HL-60 (cell line): ENCODE measurements around the gene KRT15.

Source experiments
- POLR2AphosphoS5 ChIP-seq: IDR thresholded peaks from 2 replicates; pipeline ENCODE4 v1.6.1; 2012; ENCODE audit warnings: low read depth
- TF ChIP-seq, protein P1 (sequence below): IDR thresholded peaks from one replicate; pipeline ENCODE4 v1.5.1; 2011; ENCODE audit warnings: low read length, control low read depth, inconsistent platforms; ENCODE audit not compliant: insufficient read depth
- TF ChIP-seq, protein P2 (sequence below): IDR thresholded peaks from 2 replicates; pipeline ENCODE4 v1.6.1; 2012; ENCODE audit warnings: low read depth; ENCODE audit not compliant: insufficient replicate concordance

- no peak for TF ChIP-seq POLR2AphosphoS5
- TF ChIP-seq, protein P1, sequence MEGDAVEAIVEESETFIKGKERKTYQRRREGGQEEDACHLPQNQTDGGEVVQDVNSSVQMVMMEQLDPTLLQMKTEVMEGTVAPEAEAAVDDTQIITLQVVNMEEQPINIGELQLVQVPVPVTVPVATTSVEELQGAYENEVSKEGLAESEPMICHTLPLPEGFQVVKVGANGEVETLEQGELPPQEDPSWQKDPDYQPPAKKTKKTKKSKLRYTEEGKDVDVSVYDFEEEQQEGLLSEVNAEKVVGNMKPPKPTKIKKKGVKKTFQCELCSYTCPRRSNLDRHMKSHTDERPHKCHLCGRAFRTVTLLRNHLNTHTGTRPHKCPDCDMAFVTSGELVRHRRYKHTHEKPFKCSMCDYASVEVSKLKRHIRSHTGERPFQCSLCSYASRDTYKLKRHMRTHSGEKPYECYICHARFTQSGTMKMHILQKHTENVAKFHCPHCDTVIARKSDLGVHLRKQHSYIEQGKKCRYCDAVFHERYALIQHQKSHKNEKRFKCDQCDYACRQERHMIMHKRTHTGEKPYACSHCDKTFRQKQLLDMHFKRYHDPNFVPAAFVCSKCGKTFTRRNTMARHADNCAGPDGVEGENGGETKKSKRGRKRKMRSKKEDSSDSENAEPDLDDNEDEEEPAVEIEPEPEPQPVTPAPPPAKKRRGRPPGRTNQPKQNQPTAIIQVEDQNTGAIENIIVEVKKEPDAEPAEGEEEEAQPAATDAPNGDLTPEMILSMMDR: no peak
- TF ChIP-seq, protein P2, sequence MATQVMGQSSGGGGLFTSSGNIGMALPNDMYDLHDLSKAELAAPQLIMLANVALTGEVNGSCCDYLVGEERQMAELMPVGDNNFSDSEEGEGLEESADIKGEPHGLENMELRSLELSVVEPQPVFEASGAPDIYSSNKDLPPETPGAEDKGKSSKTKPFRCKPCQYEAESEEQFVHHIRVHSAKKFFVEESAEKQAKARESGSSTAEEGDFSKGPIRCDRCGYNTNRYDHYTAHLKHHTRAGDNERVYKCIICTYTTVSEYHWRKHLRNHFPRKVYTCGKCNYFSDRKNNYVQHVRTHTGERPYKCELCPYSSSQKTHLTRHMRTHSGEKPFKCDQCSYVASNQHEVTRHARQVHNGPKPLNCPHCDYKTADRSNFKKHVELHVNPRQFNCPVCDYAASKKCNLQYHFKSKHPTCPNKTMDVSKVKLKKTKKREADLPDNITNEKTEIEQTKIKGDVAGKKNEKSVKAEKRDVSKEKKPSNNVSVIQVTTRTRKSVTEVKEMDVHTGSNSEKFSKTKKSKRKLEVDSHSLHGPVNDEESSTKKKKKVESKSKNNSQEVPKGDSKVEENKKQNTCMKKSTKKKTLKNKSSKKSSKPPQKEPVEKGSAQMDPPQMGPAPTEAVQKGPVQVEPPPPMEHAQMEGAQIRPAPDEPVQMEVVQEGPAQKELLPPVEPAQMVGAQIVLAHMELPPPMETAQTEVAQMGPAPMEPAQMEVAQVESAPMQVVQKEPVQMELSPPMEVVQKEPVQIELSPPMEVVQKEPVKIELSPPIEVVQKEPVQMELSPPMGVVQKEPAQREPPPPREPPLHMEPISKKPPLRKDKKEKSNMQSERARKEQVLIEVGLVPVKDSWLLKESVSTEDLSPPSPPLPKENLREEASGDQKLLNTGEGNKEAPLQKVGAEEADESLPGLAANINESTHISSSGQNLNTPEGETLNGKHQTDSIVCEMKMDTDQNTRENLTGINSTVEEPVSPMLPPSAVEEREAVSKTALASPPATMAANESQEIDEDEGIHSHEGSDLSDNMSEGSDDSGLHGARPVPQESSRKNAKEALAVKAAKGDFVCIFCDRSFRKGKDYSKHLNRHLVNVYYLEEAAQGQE: no peak
These were observed 24.2 kb downstream of the KRT15 start for GRCh38 chr17:41494524-41494923.
